Fibroblast of villous mesenchyme (primary cell): Measurements from ENCODE around the gene TTYH2. TPM values are rescaled to one million over a fixed set of nuclear protein-coding genes. Genes with fewer than 3 reads are reported as not detected.

ENCODE experiments used
- DNase-seq: peaks from one replicate; pipeline ENCODE4 v3.0.0-alpha.2; 2010; ENCODE audit warnings: low read depth
- H3K4me3 ChIP-seq: 2 replicates; pipeline ENCODE4 v1.5.1; 2011; ENCODE audit warnings: low read depth, mild to moderate bottlenecking, low read length
- total RNA-seq: library from RNA; depleted of rRNA; stranded (reverse); fragments of >200 nt; gene quantifications from 2 replicates; pipeline ENCODE4 v1.2.3, GENCODE V29; 2012
- TF ChIP-seq, protein P1 (sequence below): IDR thresholded peaks from 2 replicates; pipeline ENCODE4 v1.5.1; 2012; ENCODE audit warnings: low read depth, mild to moderate bottlenecking, low read length; ENCODE audit not compliant: insufficient read depth

Gene TTYH2
- total RNA-seq, 1 donor = 1.3 TPM

DNA sequence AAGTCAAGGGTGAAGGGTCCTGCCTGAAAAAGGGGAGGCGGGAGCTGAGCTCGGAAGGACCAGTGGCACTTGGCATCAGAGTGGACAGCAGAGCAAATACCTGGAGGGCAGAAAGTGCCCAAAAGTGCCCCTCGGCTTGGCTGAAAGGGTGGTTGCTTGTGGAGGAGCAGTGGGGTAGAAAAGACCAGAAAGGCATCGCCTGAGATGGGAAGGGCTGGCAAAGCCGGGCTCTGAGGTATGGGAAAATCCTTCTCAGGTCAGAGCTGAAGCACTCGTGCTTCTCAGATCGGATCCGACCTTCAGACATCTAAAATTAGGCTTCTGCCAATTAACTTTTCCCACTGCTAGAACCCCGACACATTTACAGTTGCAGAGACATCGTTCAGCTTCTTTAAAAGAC lies 11.4 kb upstream of the TTYH2 start:
- H3K4me3 ChIP-seq = no peak overlapping the region
- TF ChIP-seq, protein P1, sequence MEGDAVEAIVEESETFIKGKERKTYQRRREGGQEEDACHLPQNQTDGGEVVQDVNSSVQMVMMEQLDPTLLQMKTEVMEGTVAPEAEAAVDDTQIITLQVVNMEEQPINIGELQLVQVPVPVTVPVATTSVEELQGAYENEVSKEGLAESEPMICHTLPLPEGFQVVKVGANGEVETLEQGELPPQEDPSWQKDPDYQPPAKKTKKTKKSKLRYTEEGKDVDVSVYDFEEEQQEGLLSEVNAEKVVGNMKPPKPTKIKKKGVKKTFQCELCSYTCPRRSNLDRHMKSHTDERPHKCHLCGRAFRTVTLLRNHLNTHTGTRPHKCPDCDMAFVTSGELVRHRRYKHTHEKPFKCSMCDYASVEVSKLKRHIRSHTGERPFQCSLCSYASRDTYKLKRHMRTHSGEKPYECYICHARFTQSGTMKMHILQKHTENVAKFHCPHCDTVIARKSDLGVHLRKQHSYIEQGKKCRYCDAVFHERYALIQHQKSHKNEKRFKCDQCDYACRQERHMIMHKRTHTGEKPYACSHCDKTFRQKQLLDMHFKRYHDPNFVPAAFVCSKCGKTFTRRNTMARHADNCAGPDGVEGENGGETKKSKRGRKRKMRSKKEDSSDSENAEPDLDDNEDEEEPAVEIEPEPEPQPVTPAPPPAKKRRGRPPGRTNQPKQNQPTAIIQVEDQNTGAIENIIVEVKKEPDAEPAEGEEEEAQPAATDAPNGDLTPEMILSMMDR = no peak
- DNase-seq = no peak

DNA sequence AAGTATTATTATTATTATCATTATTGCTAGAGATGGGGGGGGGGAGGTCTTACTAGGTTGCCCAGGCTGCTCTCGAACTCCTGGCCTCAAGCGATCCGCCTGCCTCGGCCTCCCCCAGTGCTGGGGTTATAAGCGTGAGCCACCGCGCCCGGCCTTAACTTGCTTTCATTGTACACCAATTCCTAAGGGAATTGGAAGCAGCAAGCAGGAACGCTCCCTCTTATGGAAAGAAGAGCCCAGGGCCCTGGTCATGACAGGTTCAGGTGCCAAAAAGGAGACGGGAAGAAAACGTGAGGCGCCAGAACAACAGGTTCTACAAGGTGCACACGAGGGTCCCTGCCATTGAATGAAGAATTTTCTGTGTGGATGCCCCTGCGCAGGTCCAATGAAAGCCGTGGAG lies 10.4 kb upstream of the TTYH2 start:
- H3K4me3 ChIP-seq = no peak overlapping the region
- TF ChIP-seq, protein P1 = no peak
- DNase-seq = no peak

DNA sequence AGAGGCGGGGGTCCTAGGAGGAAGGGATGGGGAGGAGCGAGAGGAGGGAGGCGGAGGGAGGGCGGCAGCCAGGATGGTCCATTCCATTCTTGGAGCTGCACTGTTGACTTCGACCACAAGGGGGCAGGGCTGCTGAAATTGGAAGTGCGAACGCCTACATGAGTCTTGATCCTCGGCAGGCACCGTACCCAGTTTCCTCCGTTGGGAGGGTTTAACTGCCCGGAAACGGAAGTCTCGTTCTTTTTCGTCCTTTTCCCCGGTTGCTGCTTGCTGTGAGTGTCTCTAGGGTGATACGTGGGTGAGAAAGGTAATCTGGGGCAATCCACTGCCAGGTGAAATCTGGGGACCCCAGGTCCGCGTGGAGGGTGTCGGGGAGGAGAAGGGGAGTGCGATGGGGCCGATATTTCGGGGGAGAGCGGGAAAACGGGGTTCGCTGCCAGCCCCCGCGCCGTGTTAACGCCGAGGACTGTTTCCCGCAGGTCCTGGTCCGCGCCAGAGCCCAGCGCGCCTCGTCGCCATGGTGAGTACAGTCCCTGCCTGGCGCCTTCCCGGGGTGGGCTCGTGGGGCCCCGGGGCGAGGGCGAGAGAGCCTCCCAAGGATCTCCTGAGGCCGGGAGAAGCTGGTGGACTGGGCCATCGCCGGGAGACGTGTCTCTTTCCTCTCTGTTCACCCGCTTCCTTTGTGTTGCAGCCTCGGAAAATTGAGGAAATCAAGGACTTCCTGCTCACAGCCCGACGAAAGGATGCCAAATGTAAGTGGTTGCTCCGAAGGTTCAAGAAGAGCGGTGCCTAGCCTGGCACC lies 9.7 kb upstream of the TTYH2 start, which contains the start of gene RPL38:
Gene RPL38 (plus strand): TSS at position 240 of the 802 bp plus-strand sequence. CDS start 278 bp downstream, at position 518.
- peak within 1 kb of the TSS; percentile 87 for H3K4me3 ChIP-seq
- TF ChIP-seq, protein P1 = peak; percentile 91
- peak; percentile 99 for DNase-seq

- peak overlapping the region; percentile 87 for H3K4me3 ChIP-seq
- TF ChIP-seq, protein P1 = no peak
Observed at GRCh38 chr17:74204474-74204873, 8.9 kb upstream of the TTYH2 start.

GRCh38 chr17:74205274-74205673 lies 8.1 kb upstream of the TTYH2 start:
- DNase-seq = no peak
- TF ChIP-seq, protein P1 = no peak
- no peak overlapping the region for H3K4me3 ChIP-seq

More at GRCh38 chr17:74204474-74204873, 8.9 kb upstream of the TTYH2 start:
- no peak for DNase-seq

DNA sequence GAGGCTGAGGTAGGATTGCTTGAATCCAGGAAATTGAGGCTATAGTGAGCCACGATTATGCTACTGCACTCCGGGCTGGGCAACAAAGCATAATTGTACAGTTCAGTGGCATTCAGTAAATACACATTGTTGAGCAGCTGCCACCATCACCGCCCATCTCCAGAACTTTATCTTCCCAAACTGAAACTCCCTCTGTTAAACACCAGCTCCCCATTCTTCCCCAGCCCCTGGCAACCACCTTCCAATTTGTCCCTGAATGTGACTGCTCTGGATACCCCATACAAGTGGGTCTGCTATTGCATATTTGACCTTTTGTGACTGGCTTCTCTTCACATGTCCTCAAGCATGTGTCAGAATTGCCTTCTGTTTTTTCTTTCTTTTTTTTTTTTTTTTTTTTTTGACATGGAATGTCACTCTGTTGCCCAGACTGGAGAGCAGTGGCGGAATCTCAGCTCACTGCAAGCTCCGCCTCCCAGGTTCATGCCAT lies 7.0 kb upstream of the TTYH2 start:
- TF ChIP-seq, protein P1 = no peak
- no peak for DNase-seq

More for the DNA sequence above, 7.0 kb upstream of the TTYH2 start:
- H3K4me3 ChIP-seq = no peak overlapping the region
